PC-9 (cell line): Measurements from ENCODE around the gene RAD51D.

Experiments used
- CTCF ChIP-seq: fragments of 200-600 bp; sonication (generic); conservative IDR thresholded peaks from 2 replicates; pipeline ENCODE4 v1.6.1; 2017; ENCODE audit warnings: mixed run types, antibody characterized with exemption, mild to moderate bottlenecking, moderate library complexity
- EZH2 ChIP-seq: fragments of 200-600 bp; sonication (generic); IDR thresholded peaks from 2 replicates; pipeline ENCODE4 v1.8.0; 2017; ENCODE audit warnings: antibody characterized with exemption, low read depth

GRCh38 chr17:35162755-35163154 is 43.1 kb upstream of the RAD51D start:
- no peak for TF ChIP-seq CTCF
- no peak for TF ChIP-seq EZH2
